ENCODE measurements around the gene ELL. TPM values are rescaled to one million over a fixed set of nuclear protein-coding genes. Genes with fewer than 3 reads are reported as not detected.

ELL gene
- total RNA-seq, 1 donor from 2014 or later, result 19.2 TPM

DNA sequence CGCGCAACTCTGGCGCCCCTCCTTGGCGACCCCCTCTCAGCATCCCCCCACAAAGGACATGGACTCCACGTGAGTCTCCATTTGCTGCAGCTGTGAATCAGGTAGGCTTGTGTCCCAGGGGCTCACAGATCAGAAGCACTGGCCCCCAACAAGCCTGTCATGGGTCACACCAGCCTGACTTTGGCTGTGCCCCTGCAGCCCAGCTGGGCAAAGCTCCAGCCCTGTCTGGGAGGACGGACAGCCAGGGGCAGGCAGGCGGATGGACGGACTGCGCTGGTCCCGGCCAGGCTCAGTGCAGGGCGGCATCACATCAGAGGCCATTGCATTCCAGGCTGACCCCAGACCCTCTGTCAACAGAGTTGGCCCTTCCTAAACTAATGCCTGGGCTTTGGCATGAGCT lies 55.5 kb downstream of the ELL start:
- no peak for TF ChIP-seq CTCF (IDR thresholded peaks at IDR 0.05; ENCODE audit: unreplicated experiment)
- Mint-ChIP-seq H3K27me3 (ENCODE audit: low read depth) (no peaks in the 10 kb centered on the region), H3K36me3 (peaks cover 9% of the 10 kb centered on the region), H3K27ac (no peak overlapping the region), H3K4me1 (no peaks in the 10 kb centered on the region), H3K4me3 (no peak overlapping the region), H3K9me3 (no peaks in the 10 kb centered on the region)
- no peak for DNase-seq (ENCODE audit: low spot score in 2 of 2, unreplicated experiment in 2 of 2)

- no peak overlapping the region for H3K4me3 Mint-ChIP-seq
- peaks cover 10% of the 10 kb centered on the region for H3K36me3 Mint-ChIP-seq
- H3K27ac Mint-ChIP-seq, result no peak overlapping the region
- DNase-seq (ENCODE audit: low spot score in 2 of 2, unreplicated experiment in 2 of 2), result no peak
- TF ChIP-seq CTCF (IDR thresholded peaks at IDR 0.05; ENCODE audit: unreplicated experiment), result no peak
- no peaks in the 10 kb centered on the region for H3K4me1 Mint-ChIP-seq
- no peaks in the 10 kb centered on the region for H3K9me3 Mint-ChIP-seq
- no peaks in the 10 kb centered on the region for H3K27me3 Mint-ChIP-seq (ENCODE audit: low read depth)
These were observed 55.9 kb downstream of the ELL start for GRCh38 chr19:18465964-18466339.

DNA sequence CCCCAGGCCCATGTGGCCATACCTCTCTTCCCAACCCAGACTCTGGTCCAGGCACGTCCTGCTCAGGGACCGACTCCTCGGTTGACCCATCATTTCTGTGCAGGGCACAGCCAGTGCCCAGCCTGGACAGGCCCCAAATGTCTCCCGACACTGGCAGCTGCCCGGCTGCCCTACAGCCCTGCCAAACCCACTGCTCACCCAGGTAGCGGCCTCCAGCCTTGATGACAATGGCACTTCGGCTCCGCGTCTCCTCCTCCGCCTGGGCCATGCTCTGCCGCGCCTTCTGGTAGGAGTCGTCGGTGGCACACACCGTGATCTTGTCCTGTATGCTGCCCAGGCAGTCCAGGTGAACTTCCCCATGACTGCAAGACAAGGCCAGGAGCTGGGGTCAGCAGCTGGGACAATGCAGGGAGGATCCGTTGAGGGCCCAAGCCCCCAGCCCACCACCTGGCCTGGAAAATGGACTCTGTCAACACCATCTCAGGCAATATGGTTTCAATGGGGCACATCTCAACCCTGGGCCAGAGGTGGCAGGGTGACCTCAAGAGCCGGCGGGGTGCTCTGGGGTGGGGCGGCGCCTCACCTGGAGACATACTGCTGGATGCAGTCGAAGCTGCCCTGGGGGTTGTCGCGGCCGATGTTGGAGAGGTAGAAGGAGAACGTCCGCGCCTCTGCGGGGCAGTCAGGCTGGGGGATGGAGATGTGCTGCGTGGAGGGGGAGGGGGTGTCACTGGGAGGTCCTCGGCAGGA lies 56.5 kb downstream of the ELL start:
- no peak overlapping the region for H3K27ac Mint-ChIP-seq
- H3K4me1 Mint-ChIP-seq, result no peaks in the 10 kb centered on the region
- no peak overlapping the region for H3K4me3 Mint-ChIP-seq
- H3K36me3 Mint-ChIP-seq, result peaks cover 12% of the 10 kb centered on the region
- no peaks in the 10 kb centered on the region for H3K27me3 Mint-ChIP-seq (ENCODE audit: low read depth)
- no peak for DNase-seq (ENCODE audit: low spot score in 2 of 2, unreplicated experiment in 2 of 2)
- no peak for TF ChIP-seq CTCF (IDR thresholded peaks at IDR 0.05; ENCODE audit: unreplicated experiment)
- no peaks in the 10 kb centered on the region for H3K9me3 Mint-ChIP-seq

DNA sequence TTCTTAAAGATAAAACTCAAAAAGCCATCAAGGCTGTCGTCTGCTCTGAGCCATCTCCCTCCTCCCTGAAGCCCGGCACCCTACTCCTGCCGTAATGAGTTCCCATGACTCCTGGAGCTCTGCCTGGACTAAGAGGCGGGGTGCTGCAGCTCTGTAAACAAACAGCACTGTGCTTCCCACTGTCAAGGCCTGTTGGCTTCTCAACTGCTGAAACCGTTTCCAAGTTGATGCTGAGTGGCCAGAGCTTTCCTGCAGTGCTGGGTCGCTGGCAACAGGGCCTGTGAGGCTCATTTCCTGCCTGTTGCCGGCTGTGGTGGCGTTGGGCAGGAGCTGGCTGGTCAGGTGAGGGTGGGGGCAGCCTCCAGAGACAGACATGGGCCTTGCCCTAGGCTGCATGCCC lies 57.2 kb downstream of the ELL start:
- TF ChIP-seq CTCF (IDR thresholded peaks at IDR 0.05; ENCODE audit: unreplicated experiment), result no peak
- DNase-seq (ENCODE audit: low spot score in 2 of 2, unreplicated experiment in 2 of 2), result no peak
- Mint-ChIP-seq H3K4me3 (no peak overlapping the region), H3K27ac (peak overlapping the region; percentile 80), H3K9me3 (no peaks in the 10 kb centered on the region), H3K4me1 (no peaks in the 10 kb centered on the region), H3K36me3 (peaks cover 12% of the 10 kb centered on the region), H3K27me3 (ENCODE audit: low read depth) (no peaks in the 10 kb centered on the region)

- Mint-ChIP-seq H3K27ac (no peak overlapping the region), H3K4me1 (no peaks in the 10 kb centered on the region), H3K27me3 (ENCODE audit: low read depth) (no peaks in the 10 kb centered on the region), H3K9me3 (no peaks in the 10 kb centered on the region), H3K4me3 (no peak overlapping the region), H3K36me3 (peaks cover 12% of the 10 kb centered on the region)
- TF ChIP-seq CTCF (IDR thresholded peaks at IDR 0.05; ENCODE audit: unreplicated experiment), result no peak
- no peak for DNase-seq (ENCODE audit: low spot score in 2 of 2, unreplicated experiment in 2 of 2)
These were observed 60.4 kb downstream of the ELL start for GRCh38 chr19:18461471-18461870.
